Motor neuron (in vitro differentiated cells): Measurements from ENCODE around the gene COL23A1. TPM values are rescaled to one million over a fixed set of nuclear protein-coding genes. Genes with fewer than 3 reads are reported as not detected.
"Not testable (repeated sequence)": the region's sequence is repeated elsewhere in the genome, so short reads cannot be mapped to it uniquely, and the experiment has no call there.

Source experiments
- ATAC-seq, 8 experiments: fragments of 200-7000 bp; cut with Tn5 transposase; replicated peaks in 6 of 8; 2 replicates each; pipeline ENCODE4 v1.8.0; 2021; ENCODE audit warnings: mild to moderate bottlenecking in 8 of 8, moderate library complexity in 8 of 8
- H3K27ac ChIP-seq, 2 donors: fragments of 250-450 bp; sonication (Bioruptor Pico); 2 replicates each; pipeline ENCODE4 v1.9.0; 2021; ENCODE audit warnings: antibody characterized with exemption in 2 of 2, mild to moderate bottlenecking in 2 of 2, moderate library complexity in 1 of 2
- H3K4me1 ChIP-seq, 2 donors: fragments of 250-450 bp; sonication (Bioruptor Pico); replicated peaks in 1 of 2; 2 replicates each; pipeline ENCODE4 v1.6.1; 2021; ENCODE audit warnings: antibody characterized with exemption in 2 of 2, mild to moderate bottlenecking in 2 of 2, moderate library complexity in 1 of 2
- H3K4me3 ChIP-seq, 5 donors: fragments of 250-450 bp; sonication (Bioruptor Pico); 2 replicates each; pipeline ENCODE4 v1.9.0; 2021; ENCODE audit warnings: antibody characterized with exemption in 5 of 5, mild to moderate bottlenecking in 5 of 5, moderate library complexity in 4 of 5
- WGBS, 10 experiments: fragments of 450-650 bp; shearing (Covaris generic); methylation state at CpG; one replicate each; pipeline ENCODE4 v1.0.0; 2022; 5-methylcytosine and 5-hydroxymethylcytosine counted together
- in situ Hi-C, 9 experiments: fragments of 400-800 bp; cut with MboI; loops; one replicate each; pipeline ENCODE4 v1.15.0; 2021; ENCODE audit warnings: low sequenced_read_pairs in 9 of 9, low pct_unique_long_range_greater_than_20kb in 2 of 9; ENCODE audit not compliant: unreplicated experiment in 9 of 9
- total RNA-seq, 8 experiments: library from RNA; unstranded; fragments of 300-600 nt; gene quantifications; 2 replicates each; pipeline versions ENCODE4 v1.2.3 to v1.2.4, GENCODE V29; 2022

COL23A1 gene
- total RNA-seq, 8 experiments from 2014 or later: 0.10 to 10.8 (median 0.20) TPM

DNA sequence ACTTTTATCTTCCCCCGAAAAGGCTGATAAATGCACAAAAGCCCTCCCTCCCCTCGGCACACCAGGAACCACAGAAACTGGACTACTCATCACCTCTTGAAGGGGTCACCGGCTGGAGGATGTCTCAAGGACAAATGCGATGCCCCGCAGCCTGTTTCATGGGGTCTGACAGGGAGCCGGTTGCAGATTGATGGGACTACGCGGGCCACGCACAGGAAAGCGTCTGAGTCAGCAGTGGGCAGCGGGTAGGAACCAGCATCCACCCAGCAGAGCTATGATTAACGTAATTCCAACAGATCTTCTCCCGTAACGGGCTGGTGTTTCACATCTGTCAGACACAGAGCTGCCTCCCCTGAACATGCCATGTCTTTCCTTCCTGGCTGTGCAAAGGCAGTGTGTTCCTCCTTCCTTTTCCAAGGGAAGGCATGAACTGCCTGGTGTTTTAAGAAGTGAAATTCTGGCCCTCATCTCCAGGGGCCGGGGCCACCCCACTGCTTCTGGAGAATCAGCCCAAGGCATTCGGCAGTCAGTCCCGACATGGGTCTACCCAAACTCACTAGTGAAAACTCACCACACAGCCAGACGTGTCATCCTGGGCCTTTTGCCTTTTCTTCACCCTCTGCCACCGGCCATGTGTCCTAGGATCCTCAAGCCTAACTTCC is 213.1 kb downstream of the COL23A1 start:
- ATAC-seq: peak in 5 of 8 experiments; percentile 99
- in situ Hi-C loops: no loop called here
- 33 to 80% (median 60%) methylated on average over 1 to 7 of the region's 19 CpGs; no CpG with 5 or more reads in 3 of the 10 experiments for WGBS, 10 experiments
- H3K4me3 ChIP-seq: no peak overlapping the region
- peaks cover 12 to 15% of the 10 kb centered on the region in 2 donors for H3K4me1 ChIP-seq
- H3K27ac ChIP-seq: peak overlapping the region; percentile 60 to 64

DNA sequence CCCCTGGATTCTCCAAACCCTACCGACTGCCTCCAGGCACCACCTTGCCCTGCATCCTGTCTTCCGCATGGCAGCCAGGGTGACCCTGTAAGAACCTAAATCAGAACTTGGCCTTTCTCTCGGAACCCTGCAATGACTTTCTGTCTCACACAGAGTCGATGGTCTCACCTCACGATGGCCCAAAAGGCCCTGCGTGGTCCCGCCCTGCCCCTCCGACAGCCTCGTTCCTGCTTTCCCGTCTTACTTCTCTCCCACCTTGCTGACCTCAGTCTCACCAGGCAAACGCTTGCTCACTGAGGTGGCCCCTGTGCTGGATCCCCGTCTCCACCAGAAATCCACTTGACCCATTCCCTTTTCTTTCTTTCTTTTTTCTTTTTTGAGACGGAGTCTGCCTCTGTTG is 214.8 kb downstream of the COL23A1 start:
- in situ Hi-C loops: no loop called here
- 22 to 88% (median 71%) methylated on average over 3 to 9 of the region's 13 CpGs; no CpG with 5 or more reads in 6 of the 10 experiments for WGBS, 10 experiments
- Histone ChIP-seq H3K4me1 (peaks cover 12 to 15% of the 10 kb centered on the region in 2 donors), H3K4me3 (no peak overlapping the region), H3K27ac (no peak overlapping the region)
- no peak for ATAC-seq

DNA sequence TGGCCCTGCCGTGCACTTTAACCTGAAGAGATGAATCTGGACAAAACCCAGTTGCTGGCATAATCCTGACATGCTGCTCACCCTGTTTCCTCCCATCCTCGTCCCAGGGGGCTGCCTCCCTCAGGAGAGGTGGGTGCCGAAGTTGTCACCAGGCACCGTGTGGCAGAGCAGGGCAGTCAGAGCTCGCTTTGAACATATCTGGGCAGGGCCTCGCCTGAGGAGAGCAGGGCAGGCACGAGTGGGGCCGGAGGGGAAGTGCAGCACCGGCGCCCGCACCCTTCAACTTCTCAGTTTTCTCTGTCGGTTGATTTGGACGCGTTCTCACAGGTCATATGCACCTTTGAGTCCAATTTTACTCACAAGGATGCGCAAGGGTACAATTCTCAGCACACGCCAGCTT is 216.5 kb downstream of the COL23A1 start:
- H3K4me1 ChIP-seq: peaks cover 12 to 15% of the 10 kb centered on the region in 2 donors
- H3K27ac ChIP-seq: no peak overlapping the region
- no peak for ATAC-seq
- in situ Hi-C loops: no loop called here
- WGBS, 10 experiments: 33 to 100% (median 88%) methylated on average over 1 to 11 of the region's 16 CpGs; no CpG with 5 or more reads in 4 of the 10 experiments
- H3K4me3 ChIP-seq: no peak overlapping the region

DNA sequence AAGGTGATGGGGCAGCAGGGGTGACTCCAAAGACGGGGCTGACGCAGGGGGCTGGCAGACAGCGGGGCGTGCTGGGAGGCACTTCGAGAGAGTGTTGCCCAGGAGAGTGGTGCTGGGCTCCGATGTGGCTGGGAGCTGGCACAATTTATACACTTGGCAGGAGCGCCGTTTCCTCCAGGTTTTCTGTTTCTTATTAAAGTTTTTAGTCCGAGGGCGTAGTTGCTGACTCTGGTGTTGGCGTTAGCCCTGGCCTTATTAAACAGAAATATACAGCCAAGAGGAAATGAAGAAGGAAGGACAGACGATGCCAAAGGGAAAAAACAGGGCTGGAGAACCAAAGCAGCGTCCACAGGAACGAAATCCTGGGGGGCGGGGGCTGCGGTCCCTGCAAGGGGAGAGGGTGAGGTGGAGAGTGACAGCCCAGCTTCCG is 218.0 kb downstream of the COL23A1 start:
- H3K27ac ChIP-seq: no peak overlapping the region
- WGBS, 10 experiments: 0 to 100% (median 75%) methylated on average over 2 to 8 of the region's 17 CpGs; no CpG with 5 or more reads in 2 of the 10 experiments
- in situ Hi-C loops: no loop called here
- no peak for ATAC-seq
- peaks cover 8 to 15% of the 10 kb centered on the region in 2 donors for H3K4me1 ChIP-seq
- H3K4me3 ChIP-seq: no peak overlapping the region

DNA sequence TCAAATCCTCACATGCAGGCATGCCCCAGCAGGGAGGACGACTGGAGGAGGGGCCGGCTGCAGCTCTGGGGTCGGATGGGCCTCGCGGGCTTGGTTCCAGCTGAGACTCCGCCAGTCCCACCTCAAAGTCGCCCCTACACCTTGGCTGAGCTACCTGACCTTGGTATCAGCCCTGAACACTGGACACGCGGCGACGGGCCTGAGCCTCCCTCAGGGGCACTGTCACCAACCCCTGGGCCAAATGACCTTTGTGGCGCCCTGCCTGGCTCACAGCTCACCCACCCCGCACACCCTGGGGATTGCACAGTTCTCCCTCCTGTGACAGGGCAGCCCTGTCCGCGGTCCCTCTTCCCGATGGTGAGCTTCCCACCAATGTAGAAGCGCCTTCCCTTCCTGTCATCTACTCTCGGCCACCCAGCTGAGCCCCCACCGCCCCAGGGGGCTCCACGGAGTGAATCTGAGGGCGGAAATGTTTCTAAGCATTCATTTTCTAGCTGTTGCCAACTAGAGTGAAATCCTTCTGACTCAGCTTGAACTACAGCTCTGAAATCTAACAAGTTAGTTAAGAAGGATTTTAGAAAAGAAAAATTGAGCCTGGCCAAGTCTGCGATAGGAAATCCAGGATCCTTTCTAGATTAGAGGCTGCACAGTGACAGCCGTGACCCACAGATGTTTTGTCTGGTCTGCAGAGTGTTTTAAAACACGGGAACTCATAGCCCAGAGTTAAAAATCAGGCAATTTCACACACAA is 218.7 kb downstream of the COL23A1 start:
- in situ Hi-C loops: no loop called here
- no peak overlapping the region for H3K27ac ChIP-seq
- 7 to 93% (median 60%) methylated on average over 1 to 18 of the region's 24 CpGs; no CpG with 5 or more reads in 3 of the 10 experiments for WGBS, 10 experiments
- H3K4me3 ChIP-seq: no peak overlapping the region
- ATAC-seq: no peak
- H3K4me1 ChIP-seq: peaks cover 3 to 9% of the 10 kb centered on the region in 2 donors

DNA sequence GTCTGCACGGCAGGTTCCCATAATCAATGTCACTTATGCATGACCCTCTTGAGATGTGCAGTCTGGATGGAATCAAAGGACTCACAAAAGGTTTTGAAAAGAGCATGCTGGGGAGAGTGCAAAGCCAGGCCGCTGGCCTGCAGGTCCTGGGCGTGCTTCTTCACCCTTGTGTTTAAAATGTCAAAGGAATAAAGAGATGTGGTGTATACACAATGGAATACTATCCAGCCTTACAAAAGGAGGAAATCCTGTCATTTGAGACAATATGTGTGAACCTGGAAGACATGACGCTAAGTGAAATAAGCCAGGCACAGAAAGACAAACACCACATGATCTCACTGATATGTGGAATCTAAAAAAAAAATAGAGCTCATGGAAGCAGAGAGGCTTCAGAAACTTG is 220.1 kb downstream of the COL23A1 start:
- Histone ChIP-seq H3K27ac (no peak overlapping the region), H3K4me1 (peaks cover 3 to 8% of the 10 kb centered on the region in 2 donors), H3K4me3 (no peak overlapping the region)
- ATAC-seq: no peak
- WGBS, 10 experiments: 50 to 100% (median 90%) methylated on average over 1 to 3 of the region's 4 CpGs; no CpG with 5 or more reads in 3 of the 10 experiments
- in situ Hi-C loops: no loop called here

DNA sequence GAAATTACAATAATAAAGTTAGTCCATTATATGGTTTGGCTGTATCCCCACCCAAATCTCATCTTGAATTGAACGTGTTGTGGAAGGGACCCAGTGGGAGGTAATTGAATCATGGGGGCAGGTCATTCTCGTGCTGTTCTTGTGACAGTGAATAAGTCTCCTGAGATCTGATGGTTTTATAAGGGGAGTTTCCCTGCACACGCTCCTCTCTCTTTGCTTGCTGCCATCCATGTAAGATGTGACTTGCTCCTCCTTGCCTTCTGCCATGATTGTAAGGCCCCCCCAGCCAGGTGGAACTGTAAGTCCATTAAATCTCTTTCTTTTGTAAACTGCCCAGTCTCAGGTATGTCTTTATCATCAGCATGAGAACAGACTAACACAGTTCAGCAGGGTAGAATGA is 220.7 kb downstream of the COL23A1 start:
- H3K4me3 ChIP-seq, ATAC-seq, in situ Hi-C loops, H3K27ac ChIP-seq: not testable (repeated sequence)
- peaks cover 3 to 12% of the 10 kb centered on the region in 2 donors for H3K4me1 ChIP-seq
- whole genome bisulfite sequencing, 10 experiments: 14 to 100% (median 77%) methylated on average over 1 to 3 of the region's 3 CpGs

DNA sequence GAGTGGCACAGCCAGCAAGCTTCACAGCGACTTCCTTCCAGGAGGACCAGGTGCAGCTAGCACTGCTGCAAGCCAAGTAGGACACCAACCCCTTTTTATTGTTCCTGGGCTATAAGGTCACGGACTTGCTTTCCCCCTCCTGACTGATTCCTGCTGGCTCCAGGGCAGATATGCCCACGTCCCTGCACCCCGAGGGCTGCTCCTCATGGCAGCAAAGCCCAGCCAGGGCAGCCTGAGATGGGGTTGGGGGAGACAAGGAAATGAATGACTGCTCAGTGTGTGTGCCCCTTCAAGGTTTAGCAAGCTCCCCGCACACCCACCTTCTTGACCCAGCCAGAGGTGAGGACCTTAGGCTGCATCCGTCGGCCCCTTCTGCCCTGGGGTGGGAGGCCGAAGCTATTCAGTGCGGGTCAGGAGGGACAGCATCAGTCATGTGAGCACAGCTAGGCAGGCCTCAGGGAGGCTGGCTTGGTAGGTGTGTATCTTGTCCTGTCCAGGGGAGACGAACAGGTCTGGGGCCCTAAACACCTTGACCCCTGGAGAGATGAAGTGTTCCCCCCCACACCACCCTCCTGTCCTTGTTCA is 221.4 kb downstream of the COL23A1 start:
- WGBS, 10 experiments: 30 to 100% (median 100%) methylated on average over 2 to 3 of the region's 10 CpGs; no CpG with 5 or more reads in 4 of the 10 experiments
- peaks cover 3 to 12% of the 10 kb centered on the region in 2 donors for H3K4me1 ChIP-seq
- in situ Hi-C loops: no loop called here
- no peak overlapping the region for H3K27ac ChIP-seq
- no peak for ATAC-seq
- H3K4me3 ChIP-seq: no peak overlapping the region

DNA sequence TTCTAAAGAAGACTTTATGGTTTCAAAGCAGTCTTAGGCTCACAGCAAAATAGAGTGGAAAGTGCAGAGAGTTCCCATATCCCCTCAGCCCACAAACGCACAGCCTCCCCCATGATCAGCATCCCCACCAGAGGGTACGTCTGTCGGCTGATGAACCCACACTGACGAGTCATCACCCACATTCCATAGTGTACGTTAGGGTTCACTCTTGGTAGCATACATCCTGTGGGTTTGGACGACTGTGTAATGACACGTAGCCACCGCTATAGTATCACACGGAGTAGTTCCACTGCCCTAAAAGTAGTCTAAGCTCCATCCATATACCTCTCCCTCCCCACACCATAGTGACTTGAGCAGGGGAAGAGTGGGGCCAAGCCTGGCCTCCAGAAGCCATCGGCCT is 221.9 kb downstream of the COL23A1 start:
- in situ Hi-C loops: no loop called here
- Histone ChIP-seq H3K4me3 (no peak overlapping the region), H3K27ac (no peak overlapping the region), H3K4me1 (peaks cover 3 to 12% of the 10 kb centered on the region in 2 donors)
- 38 to 100% (median 97%) methylated on average over 1 to 7 of the region's 10 CpGs; no CpG with 5 or more reads in 6 of the 10 experiments for WGBS, 10 experiments
- no peak for ATAC-seq

DNA sequence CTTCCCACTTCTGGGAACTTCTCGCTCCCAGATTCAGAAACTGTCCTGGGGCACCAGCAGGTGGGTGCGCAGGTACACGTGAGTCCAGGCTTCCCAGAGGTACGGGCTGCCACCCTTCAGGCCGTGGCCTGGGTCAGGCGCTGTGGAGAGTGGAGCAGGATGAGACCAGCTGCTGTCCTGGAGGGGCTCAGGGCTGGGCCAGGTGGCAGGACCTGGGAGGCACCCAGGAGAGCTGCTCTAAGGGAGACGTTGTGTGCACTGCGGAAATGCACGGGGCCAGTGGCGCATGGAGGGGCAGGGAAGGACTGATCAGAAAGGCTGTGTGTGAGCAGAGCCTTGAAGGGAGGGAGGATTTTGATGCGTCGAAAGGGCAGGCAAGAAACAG is 222.5 kb downstream of the COL23A1 start:
- peaks cover 3 to 12% of the 10 kb centered on the region in 2 donors for H3K4me1 ChIP-seq
- H3K27ac ChIP-seq: no peak overlapping the region
- WGBS, 10 experiments: 42 to 100% (median 92%) methylated on average over 1 to 9 of the region's 12 CpGs; no CpG with 5 or more reads in 4 of the 10 experiments
- H3K4me3 ChIP-seq: no peak overlapping the region
- ATAC-seq: peak in 3 of 8 experiments; percentile 14 to 42 (median 29)
- in situ Hi-C loops: no loop called here

DNA sequence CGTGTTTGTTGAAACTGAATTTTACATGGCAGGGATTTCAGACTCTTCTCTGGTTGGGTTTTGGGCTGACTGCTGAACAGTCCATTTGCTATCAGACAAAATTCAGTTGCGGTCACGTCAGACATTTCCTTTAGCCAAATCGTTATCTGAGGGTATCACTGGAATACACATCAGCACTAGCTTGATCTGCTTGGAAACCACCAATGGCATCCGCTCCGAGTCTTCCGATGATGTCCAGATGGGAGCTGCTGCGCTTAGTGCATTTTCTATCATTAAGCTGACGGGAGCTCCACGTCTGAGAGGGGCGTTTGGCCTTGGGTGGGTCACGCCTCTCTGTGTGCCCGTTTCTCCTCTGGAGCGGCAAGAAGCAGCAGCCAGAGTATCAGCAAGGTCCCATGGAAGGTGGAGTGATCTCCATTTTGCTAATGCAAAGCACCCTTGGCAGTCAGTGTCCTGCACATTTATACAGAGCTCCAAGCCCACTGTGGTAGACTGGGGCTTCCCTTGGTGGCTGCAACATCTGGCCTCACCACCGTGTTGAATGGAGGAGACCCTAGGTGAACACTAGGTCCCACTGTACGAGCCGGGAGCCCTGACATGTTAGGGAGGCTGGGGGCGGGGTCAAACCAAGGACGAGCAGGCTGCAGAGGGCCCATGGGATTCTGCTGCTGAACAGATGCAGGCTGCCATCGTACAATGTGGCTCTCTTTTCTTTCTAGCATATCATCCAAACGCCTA is 223.0 kb downstream of the COL23A1 start:
- no peak overlapping the region for H3K27ac ChIP-seq
- peak in 3 of 8 experiments; percentile 30 to 50 (median 38) for ATAC-seq
- 0 to 100% (median 80%) methylated on average over 1 to 10 of the region's 21 CpGs; no CpG with 5 or more reads in 3 of the 10 experiments for WGBS, 10 experiments
- in situ Hi-C loops: no loop called here
- peaks cover 3 to 12% of the 10 kb centered on the region in 2 donors for H3K4me1 ChIP-seq
- H3K4me3 ChIP-seq: no peak overlapping the region

DNA sequence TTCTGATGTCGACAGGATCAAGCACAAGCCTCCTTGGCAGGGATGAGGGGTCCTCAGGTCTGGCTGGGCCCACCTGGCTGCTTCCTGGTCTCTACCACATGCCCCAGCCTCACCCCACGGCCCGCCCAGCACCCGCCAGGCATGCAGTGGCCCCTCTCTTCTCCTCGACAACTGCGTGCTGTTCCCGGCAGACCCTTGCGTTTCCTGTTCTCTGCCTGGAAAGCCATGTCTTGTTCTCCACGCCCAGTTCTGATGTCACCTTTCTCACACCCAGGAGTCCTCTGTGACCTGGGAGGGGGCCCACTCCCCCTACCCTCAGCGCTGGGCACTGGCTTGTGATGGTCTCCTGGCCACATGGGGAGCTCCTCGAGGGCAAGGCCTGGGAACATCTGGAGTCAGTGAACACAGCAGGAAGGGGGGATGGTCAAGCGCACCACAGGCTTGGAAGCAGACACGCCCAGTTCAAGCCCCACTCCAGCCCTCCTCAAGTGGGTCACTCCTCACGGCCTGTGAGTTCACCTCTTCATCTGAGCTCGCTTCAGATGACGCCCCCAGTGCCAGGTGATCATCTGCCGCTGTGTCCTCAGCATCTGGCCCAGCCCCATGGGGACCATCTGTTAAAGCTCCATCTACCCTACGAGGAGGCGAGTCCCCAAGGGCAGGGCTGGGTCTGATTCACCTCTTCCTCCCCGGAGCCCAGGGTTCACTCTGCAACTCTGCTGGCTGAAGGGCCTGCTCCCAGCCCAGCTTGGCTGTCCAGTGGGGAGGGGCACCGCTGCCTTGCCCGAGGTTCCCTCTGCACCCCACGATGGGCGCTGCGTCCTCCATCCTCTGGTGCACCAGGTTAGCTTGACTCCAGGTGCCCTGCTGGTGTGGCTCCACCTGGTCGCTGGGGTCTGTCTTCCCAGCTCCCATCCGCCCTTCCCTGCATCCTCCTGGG is 224.4 kb downstream of the COL23A1 start:
- WGBS, 10 experiments: 36 to 100% (median 67%) methylated on average over 1 to 12 of the region's 27 CpGs; no CpG with 5 or more reads in 4 of the 10 experiments

More for the DNA sequence above, 224.4 kb downstream of the COL23A1 start:
- in situ Hi-C loops: no loop called here
- peaks cover 3 to 12% of the 10 kb centered on the region in 2 donors for H3K4me1 ChIP-seq
- no peak overlapping the region for H3K4me3 ChIP-seq
- ATAC-seq: peak in 2 of 8 experiments; percentile 14 to 25
- H3K27ac ChIP-seq: no peak overlapping the region
